ENCODE data around the gene CASP4.

The CASP4 gene

GRCh38 chr11:104897891-104898684 is 70.3 kb downstream of the CASP4 start, which contains the start of gene CASP12:
Gene CASP12, minus strand, starts transcription at chr11:104898460.
- no peak within 1 kb of the TSS for H3K4me3 Mint-ChIP-seq
- H3K4me1 Mint-ChIP-seq, result peaks cover 10% of the 10 kb centered on the region
- no peak for TF ChIP-seq CTCF (IDR thresholded peaks at IDR 0.05)
- H3K9me3 Mint-ChIP-seq, result no peaks in the 10 kb centered on the region
- no peak within 1 kb of the TSS for H3K27ac Mint-ChIP-seq
- DNase-seq, result no peak
- H3K36me3 Mint-ChIP-seq (ENCODE audit: low read depth), result no peaks in the 10 kb centered on the region
- H3K27me3 Mint-ChIP-seq (ENCODE audit: low read depth, poor library complexity), result no peaks in the 10 kb centered on the region

- no peaks in the 10 kb centered on the region for H3K27me3 Mint-ChIP-seq (ENCODE audit: low read depth, poor library complexity)
- H3K27ac Mint-ChIP-seq, result no peak overlapping the region
- no peak for TF ChIP-seq CTCF (IDR thresholded peaks at IDR 0.05)
- DNase-seq, result no peak
- H3K4me3 Mint-ChIP-seq, result no peak overlapping the region
- no peaks in the 10 kb centered on the region for H3K36me3 Mint-ChIP-seq (ENCODE audit: low read depth)
- peaks cover 10% of the 10 kb centered on the region for H3K4me1 Mint-ChIP-seq
- no peaks in the 10 kb centered on the region for H3K9me3 Mint-ChIP-seq
Observed at GRCh38 chr11:104895634-104896033, 72.7 kb downstream of the CASP4 start.

GRCh38 chr11:104893876-104894275 is 74.5 kb downstream of the CASP4 start:
- H3K4me1 Mint-ChIP-seq, result peaks cover 10% of the 10 kb centered on the region
- no peak for DNase-seq
- no peak overlapping the region for H3K27ac Mint-ChIP-seq
- H3K36me3 Mint-ChIP-seq (ENCODE audit: low read depth), result no peaks in the 10 kb centered on the region
- TF ChIP-seq CTCF (IDR thresholded peaks at IDR 0.05), result no peak
- no peak overlapping the region for H3K4me3 Mint-ChIP-seq
- H3K27me3 Mint-ChIP-seq (ENCODE audit: low read depth, poor library complexity), result no peaks in the 10 kb centered on the region
- no peaks in the 10 kb centered on the region for H3K9me3 Mint-ChIP-seq

Measured in nephron progenitor cell (in vitro differentiated cells).